Endothelial cell of umbilical vein (primary cell): ENCODE measurements around the gene CEP152. TPM values are rescaled to one million over a fixed set of nuclear protein-coding genes. Genes with fewer than 3 reads are reported as not detected.

ENCODE experiments used
- BruUV-seq: library from RNA; stranded (reverse); fragments of 400-500 nt; replicated peaks from 2 replicates; lab custom pipeline; 2021; lab: Mats Ljungman, UMichigan
- CTCF ChIA-PET: fragments of 300-600, 350-600 bp; sonication (Branson Sonifier 250); formaldehyde crosslinking; loops from one replicate; lab custom pipeline; 2021; ENCODE audit warnings: antibody characterized with exemption, inconsistent platforms; lab: Charles Lee
- POLR2A ChIA-PET: fragments of 300-600, 350-600 bp; sonication (Branson Sonifier 250); formaldehyde crosslinking; loops from one replicate; lab custom pipeline; 2021; ENCODE audit warnings: antibody characterized with exemption, inconsistent platforms; lab: Charles Lee
- DNase-seq: peaks from one replicate; pipeline ENCODE4 v3.0.0-alpha.2; 2011; ENCODE audit warnings: low read depth, low spot score
- FAIRE-seq: peaks from 2 replicates; lab custom pipeline; 2011; peaks lifted over from hg19 to GRCh38; lab: Jason Lieb, UNC
- H2AFZ ChIP-seq: 2 replicates; pipeline ENCODE4 v1.6.0; 2012; ENCODE audit warnings: low read depth, low read length, control low read depth, inconsistent platforms
- H3K27ac ChIP-seq: 2 replicates; pipeline ENCODE4 v1.5.1; 2011; ENCODE audit warnings: low read depth, mild to moderate bottlenecking, control low read depth, low read length, moderate library complexity; ENCODE audit not compliant: insufficient read depth
- H3K27me3 ChIP-seq, 2 experiments: 2 replicates each; pipeline versions ENCODE4 v1.6.0 to v1.6.1; 2011; ENCODE audit warnings: low read length in 2 of 2, mixed read lengths in 1 of 2; ENCODE audit not compliant: control insufficient read depth in 2 of 2, insufficient read depth in 2 of 2
- H3K36me3 ChIP-seq, 2 experiments: 2 replicates in 1 of 2; 3 replicates in 1 of 2; pipeline ENCODE4 v1.5.1; 2011; ENCODE audit warnings: low read length in 2 of 2, mild to moderate bottlenecking in 1 of 2, moderate library complexity in 1 of 2; ENCODE audit not compliant: control insufficient read depth in 2 of 2, insufficient read depth in 2 of 2; ENCODE audit errors: extremely low read depth in 1 of 2
- H3K4me1 ChIP-seq: 3 replicates; pipeline ENCODE4 v1.5.1; 2011; ENCODE audit warnings: mild to moderate bottlenecking, low read length; ENCODE audit not compliant: control insufficient read depth, insufficient read depth; ENCODE audit errors: extremely low read depth
- H3K4me2 ChIP-seq: 2 replicates; pipeline ENCODE4 v1.6.1; 2011; ENCODE audit warnings: low read length, control low read depth, mixed read lengths; ENCODE audit not compliant: insufficient read depth
- H3K4me3 ChIP-seq, 3 experiments: fragments of 200-600 bp in 1 of 3; sonication (generic), shearing (Covaris generic) in 1 of 3; replicated peaks in 1 of 3; 2 replicates each; pipeline ENCODE4 v1.5.1; 2011 to 2016; ENCODE audit warnings: control low read depth in 3 of 3, low read length in 3 of 3, mild to moderate bottlenecking in 2 of 3, inconsistent platforms in 1 of 3, low read depth in 1 of 3, moderate library complexity in 1 of 3; ENCODE audit not compliant: insufficient read depth in 1 of 3
- H3K79me2 ChIP-seq: 2 replicates; pipeline ENCODE4 v1.6.0; 2012; ENCODE audit warnings: low read length, inconsistent platforms; ENCODE audit not compliant: control insufficient read depth, insufficient read depth
- H3K9ac ChIP-seq: replicated peaks from 2 replicates; pipeline ENCODE3; 2011; ENCODE audit warnings: low read length, control low read depth; ENCODE audit not compliant: insufficient read depth; ENCODE audit errors: extremely low read depth
- H3K9me1 ChIP-seq: replicated peaks from 3 replicates; pipeline ENCODE4 v1.6.0; 2011; ENCODE audit warnings: mild to moderate bottlenecking, low read length; ENCODE audit not compliant: control insufficient read depth, insufficient read depth; ENCODE audit errors: extremely low read depth
- H3K9me3 ChIP-seq: replicated peaks from 2 replicates; pipeline ENCODE4 v1.5.1; 2012; ENCODE audit warnings: low read length, inconsistent platforms; ENCODE audit not compliant: control insufficient read depth, insufficient read depth
- H4K20me1 ChIP-seq: replicated peaks from 2 replicates; pipeline ENCODE3; 2011; ENCODE audit warnings: mild to moderate bottlenecking, low read length; ENCODE audit not compliant: control insufficient read depth, insufficient read depth; ENCODE audit errors: extremely low read depth
- CTCF ChIP-seq, 2 donors: IDR thresholded peaks; 1 replicate in 1 of 2; 2 replicates in 1 of 2; pipeline ENCODE4 v1.5.1; 2011; ENCODE audit warnings: low read length in 2 of 2, mild to moderate bottlenecking in 2 of 2, moderate library complexity in 2 of 2, control low read depth in 1 of 2, inconsistent platforms in 1 of 2, low read depth in 1 of 2; ENCODE audit not compliant: insufficient read depth in 1 of 2; ENCODE audit errors: extremely low read depth in 1 of 2
- EZH2 ChIP-seq: IDR thresholded peaks from 2 replicates; pipeline ENCODE4 v1.6.1; 2012; ENCODE audit warnings: borderline replicate concordance, low read depth, mild to moderate bottlenecking, moderate library complexity, low read length, inconsistent platforms; ENCODE audit not compliant: severe bottlenecking
- FOS ChIP-seq: IDR thresholded peaks from 2 replicates; pipeline ENCODE4 v1.6.1; 2011; ENCODE audit warnings: mild to moderate bottlenecking, low read length, moderate library complexity, borderline replicate concordance; ENCODE audit not compliant: insufficient read depth
- GATA2 ChIP-seq: IDR thresholded peaks from 2 replicates; pipeline ENCODE4 v1.7.0; 2011; ENCODE audit warnings: low read depth, mild to moderate bottlenecking, moderate library complexity, mixed read lengths, low read length; ENCODE audit not compliant: insufficient read length, insufficient read depth
- JUN ChIP-seq: IDR thresholded peaks from 2 replicates; pipeline ENCODE4 v1.6.1; 2011; ENCODE audit warnings: borderline replicate concordance, low read depth; ENCODE audit not compliant: insufficient read length, insufficient read depth
- MYC ChIP-seq: IDR thresholded peaks from one replicate; pipeline ENCODE4 v1.6.1; 2011; ENCODE audit warnings: mild to moderate bottlenecking, low read depth, low read length
- POLR2A ChIP-seq: IDR thresholded peaks from 2 replicates; pipeline ENCODE4 v1.6.1; 2012; ENCODE audit warnings: low read depth, mild to moderate bottlenecking, control low read depth, low read length
- POLR2AphosphoS5 ChIP-seq: IDR thresholded peaks from 2 replicates; pipeline ENCODE4 v1.6.1; 2012; ENCODE audit warnings: low read depth, mild to moderate bottlenecking, control low read depth, low read length, moderate library complexity; ENCODE audit not compliant: insufficient read depth
- dilution Hi-C: fragments of 300-500 bp; cut with MboI; formaldehyde crosslinking; loops from one replicate; pipeline ENCODE4 v1.15.0; 2019; ENCODE audit warnings: low sequenced_read_pairs; ENCODE audit not compliant: extremely low pct_ligation_motif_present
- intact Hi-C: fragments of 100-400 bp; cut with micrococcal nuclease; formaldehyde crosslinking; loops from one replicate; pipeline ENCODE4 v1.10.0; 2022
- polyA plus RNA-seq, 4 experiments: library from polyadenylated mRNA; depleted of rRNA in 3 of 4; stranded (reverse) in 3 of 4; unstranded in 1 of 4; fragments of >200 nt; gene quantifications; 2 replicates each; pipeline versions ENCODE4 v1.2.1 to v1.2.3, GENCODE V29; 2011 to 2012; ENCODE audit warnings: missing spikeins in 1 of 4
- total RNA-seq: library from RNA; stranded (reverse); gene quantifications from 2 replicates; pipeline ENCODE4 v1.2.3, GENCODE V29; 2021
- TF ChIP-seq, protein P1 (sequence below): IDR thresholded peaks from 2 replicates; pipeline ENCODE4 v1.6.1; 2011; ENCODE audit not compliant: insufficient read depth, insufficient read length

The CEP152 gene
- total and polyA plus RNA-seq, 2 donors (not counting 3 experiments of a cell fraction or from before 2014, with no cell fraction given) = 3.0 to 15.7 TPM

DNA sequence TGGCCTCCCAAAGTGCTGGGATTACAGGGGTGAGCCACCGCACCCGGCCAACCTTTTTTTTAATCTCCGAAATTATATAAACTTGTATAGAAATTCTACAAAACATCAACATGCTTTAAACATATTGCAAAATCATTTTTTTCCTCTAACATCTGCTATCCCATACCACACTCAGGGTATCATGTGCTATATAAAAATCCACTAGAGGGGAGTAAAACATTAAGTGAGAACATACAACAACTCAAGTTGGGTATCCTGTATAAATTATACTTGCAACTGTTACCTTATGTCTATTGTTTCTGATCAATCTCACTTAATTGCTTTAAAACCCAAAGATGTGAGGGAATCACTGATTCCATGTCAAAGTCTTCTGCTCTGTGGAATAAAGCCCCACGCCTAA lies 93.4 kb downstream of the CEP152 start:
- Histone ChIP-seq H3K79me2 (no peaks in the 10 kb centered on the region), H3K9me3 (no peaks in the 10 kb centered on the region), H3K4me3 (no peak overlapping the region), H3K9ac (no peak overlapping the region), H3K4me2 (no peak overlapping the region), H3K36me3 (no peaks in the 10 kb centered on the region), H3K4me1 (peaks cover 9% of the 10 kb centered on the region), H4K20me1 (no peaks in the 10 kb centered on the region), H3K9me1 (no peaks in the 10 kb centered on the region), H3K27ac (no peak overlapping the region), H3K27me3 (no peaks in the 10 kb centered on the region), H2AFZ (no peak overlapping the region)
- POLR2A ChIA-PET = no interaction called here
- intact Hi-C loops (loop anchor here (1.0 kb wide), 1 partner anchor 139 kb away; no protein-coding TSS in a partner anchor), dilution Hi-C loops (no loop called here)
- DNase-seq (no peak), FAIRE-seq (no peak)
- CTCF ChIA-PET = no interaction called here
- TF ChIP-seq JUN = no peak
- no peak for TF ChIP-seq CTCF (IDR thresholded peaks at IDR 0.05; ENCODE audit: extremely low read depth in 1 of 2, insufficient read depth in 1 of 2, low read depth in 1 of 2, low read length in 2 of 2)
- no TSS peak for BruUV-seq

DNA sequence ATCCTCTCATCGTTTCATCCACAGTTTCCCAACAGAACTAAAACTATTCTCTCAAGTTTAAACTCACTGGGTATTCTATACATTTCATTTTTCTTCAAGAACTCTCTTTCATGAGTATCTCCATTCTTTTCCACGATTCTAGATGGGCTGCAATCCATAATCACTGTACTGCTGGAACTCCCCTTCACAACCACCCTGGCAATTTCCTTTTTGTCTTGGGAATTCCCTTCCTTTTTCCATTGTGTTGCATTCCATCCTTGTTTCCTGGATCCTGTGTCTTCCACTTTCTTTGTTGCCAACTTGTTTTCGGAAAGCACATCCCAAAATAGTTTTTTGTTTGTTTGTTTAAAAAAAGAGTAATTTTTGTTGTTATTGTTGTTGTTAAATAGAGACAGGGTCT lies 98.3 kb downstream of the CEP152 start:
- FAIRE-seq = peak; percentile 4
- dilution Hi-C loops = no loop called here
- CTCF ChIA-PET = no interaction called here

More for the DNA sequence above, 98.3 kb downstream of the CEP152 start:
- BruUV-seq = no TSS peak
- POLR2A ChIA-PET = no interaction called here
- Histone ChIP-seq H3K4me1 (peaks cover 4% of the 10 kb centered on the region), H3K36me3 (no peaks in the 10 kb centered on the region), H2AFZ (no peak overlapping the region), H3K79me2 (no peaks in the 10 kb centered on the region), H3K9me3 (no peaks in the 10 kb centered on the region), H3K9me1 (no peaks in the 10 kb centered on the region), H3K27me3 (no peaks in the 10 kb centered on the region), H3K9ac (no peak overlapping the region), H3K4me3 (no peak overlapping the region), H4K20me1 (no peaks in the 10 kb centered on the region), H3K27ac (no peak overlapping the region), H3K4me2 (peak overlapping the region; percentile 22)
- intact Hi-C loops = no loop called here
- TF ChIP-seq FOS = no peak
- TF ChIP-seq MYC = no peak
- no peak for TF ChIP-seq JUN
- no peak for TF ChIP-seq EZH2
- no peak for TF ChIP-seq POLR2A
- no peak for TF ChIP-seq CTCF (IDR thresholded peaks at IDR 0.05; ENCODE audit: extremely low read depth in 1 of 2, insufficient read depth in 1 of 2, low read depth in 1 of 2, low read length in 2 of 2)
- TF ChIP-seq GATA2 = no peak
- TF ChIP-seq POLR2AphosphoS5 = no peak
- TF ChIP-seq, protein P1, sequence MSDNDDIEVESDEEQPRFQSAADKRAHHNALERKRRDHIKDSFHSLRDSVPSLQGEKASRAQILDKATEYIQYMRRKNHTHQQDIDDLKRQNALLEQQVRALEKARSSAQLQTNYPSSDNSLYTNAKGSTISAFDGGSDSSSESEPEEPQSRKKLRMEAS = no peak
- peak; percentile 48 for DNase-seq
